Stimulated activated CD4-positive, alpha-beta T cell treated with anti-CD3 and anti-CD28 coated beads, Interleukin-1b, Interleukin-23, amount 100 ng/mL, for 1 hour (primary cell): Measurements from ENCODE around the gene PAQR3.
"Not testable (repeated sequence)": the region's sequence is repeated elsewhere in the genome, so short reads cannot be mapped to it uniquely, and the experiment has no call there.

ENCODE experiments used
- DNase-seq, 2 donors: peaks; one replicate each; pipeline ENCODE4 v3.0.0-alpha.2; 2020; ENCODE audit warnings: low read depth in 2 of 2

The PAQR3 gene

DNA sequence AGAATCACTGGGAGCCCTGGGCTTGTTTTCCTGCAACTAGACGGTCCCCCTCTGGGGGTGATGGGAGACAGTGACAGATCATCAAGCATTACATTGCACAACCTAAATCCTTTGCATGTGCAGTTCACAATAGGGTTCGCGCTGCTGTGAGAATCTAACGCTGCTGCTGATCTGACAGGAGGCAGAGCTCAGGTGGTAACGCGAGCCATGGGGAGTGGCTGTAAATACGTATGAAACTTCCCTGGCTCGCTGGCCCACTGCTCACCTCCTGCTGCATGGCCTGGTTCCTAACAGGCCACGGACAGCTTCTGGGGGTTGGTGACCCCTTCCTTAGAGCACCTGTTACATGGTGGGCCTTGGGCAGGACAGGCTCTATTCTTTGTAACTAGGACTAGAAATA lies 10.4 kb downstream of the PAQR3 start:
- no peak for DNase-seq

DNA sequence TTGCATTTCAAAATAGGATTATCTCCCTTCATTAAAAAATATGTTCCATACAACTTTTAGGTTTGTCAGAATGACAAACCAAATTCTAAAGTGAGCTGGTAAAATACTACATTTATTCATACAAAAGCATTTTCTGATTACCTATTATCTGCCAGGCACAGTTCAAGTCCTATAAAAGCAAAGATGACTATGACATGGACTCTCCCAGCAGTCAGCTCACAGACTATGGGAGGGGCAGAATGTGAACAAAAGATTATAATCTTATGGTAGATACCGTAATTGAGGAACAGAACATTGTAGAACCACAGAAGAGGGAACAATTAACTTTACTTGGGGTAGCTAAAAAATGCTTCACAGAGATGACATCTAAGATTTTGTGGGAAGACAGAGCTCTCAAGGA lies 12.4 kb downstream of the PAQR3 start:
- no peak for DNase-seq

DNA sequence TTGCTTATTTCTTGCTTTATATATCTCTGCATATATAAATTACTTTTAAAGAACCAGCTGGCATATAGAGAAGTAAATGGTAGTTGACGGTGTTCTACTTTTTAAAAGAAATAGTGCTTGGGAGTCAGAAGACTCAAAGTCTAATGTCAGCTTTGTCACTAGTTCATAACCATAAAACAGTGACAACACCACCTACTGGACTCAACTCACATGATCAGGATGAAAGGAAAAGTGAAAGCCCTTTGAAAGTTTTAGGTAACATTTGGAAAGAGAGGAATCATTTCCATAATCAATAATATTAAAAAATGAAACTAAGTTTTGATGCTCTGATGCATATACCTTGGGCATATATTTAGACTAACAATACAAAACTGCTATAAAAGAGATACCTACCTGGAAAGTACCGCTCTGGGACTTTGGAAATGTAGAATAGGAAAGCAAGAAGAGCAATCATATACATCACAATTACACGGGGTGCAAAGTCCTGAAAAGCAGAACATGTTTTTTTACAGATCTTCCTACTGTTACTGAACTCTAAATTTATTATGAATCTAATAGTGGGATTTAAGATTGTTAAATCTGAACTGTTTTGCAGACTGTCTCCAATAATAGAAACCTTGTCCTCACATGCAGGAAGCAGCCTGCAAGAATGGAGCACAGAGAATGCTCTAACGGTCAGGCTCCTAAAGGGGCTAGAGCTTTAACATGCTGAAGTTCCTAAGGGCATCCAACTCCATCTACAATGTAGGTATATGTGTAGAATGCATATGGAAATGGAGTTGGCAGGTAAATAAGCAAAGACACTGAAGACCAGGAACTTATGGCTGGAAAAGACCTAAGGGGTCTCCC lies 15.6 kb downstream of the PAQR3 start:
- DNase-seq = no peak

DNA sequence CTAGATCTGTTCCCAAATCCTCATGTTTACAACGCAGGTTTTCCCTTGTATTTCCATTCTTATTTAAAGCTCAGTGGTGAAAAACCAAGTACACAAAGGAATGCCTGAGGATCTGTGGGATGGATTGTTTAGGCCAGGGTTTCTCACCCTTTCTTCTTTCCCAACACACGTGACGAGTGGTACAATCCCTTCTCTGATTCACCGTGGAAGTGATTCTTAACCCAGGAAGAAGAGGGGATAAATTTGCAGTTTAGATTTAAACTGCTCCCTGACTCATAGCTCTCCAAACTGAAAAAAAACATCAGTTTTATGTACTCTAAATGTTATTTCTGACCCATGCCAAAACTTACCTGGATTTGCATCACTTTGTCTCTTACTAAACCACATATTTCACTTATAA lies 17.0 kb downstream of the PAQR3 start:
- no peak for DNase-seq

DNA sequence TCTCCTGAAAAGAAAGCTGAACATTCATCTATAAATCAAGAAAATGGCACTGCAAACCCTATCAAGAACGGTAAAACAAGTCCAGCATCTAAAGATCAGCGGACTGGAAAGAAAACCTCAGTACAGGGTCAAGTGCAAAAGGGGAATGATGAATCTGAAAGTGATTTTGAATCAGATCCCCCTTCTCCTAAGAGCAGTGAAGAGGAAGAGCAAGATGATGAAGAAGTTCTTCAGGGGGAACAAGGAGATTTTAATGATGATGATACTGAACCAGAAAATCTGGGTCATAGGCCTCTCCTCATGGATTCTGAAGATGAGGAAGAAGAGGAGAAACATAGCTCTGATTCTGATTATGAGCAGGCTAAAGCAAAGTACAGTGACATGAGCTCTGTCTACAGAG lies 28.6 kb downstream of the PAQR3 start:
- no peak for DNase-seq

DNA sequence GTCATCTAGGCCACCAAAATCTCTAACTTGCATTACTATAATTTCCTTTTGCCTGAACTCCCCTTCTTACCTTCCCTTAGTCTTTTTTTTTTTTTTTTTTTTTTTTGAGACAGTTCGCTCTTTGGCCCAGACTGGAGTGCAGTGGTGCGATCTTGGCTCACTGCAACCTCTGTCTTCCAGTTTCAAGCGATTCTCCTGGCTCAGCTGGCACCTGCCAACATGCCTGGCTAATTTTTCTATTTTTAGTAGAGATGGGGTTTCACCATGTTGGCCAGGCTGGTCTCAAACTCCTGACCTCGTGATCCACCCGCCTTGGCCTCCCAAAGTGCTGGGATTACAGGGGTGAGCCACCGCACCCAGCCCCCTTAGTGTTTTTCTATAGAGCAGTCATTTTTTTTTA lies 30.3 kb downstream of the PAQR3 start:
- not testable (repeated sequence) for DNase-seq

DNA sequence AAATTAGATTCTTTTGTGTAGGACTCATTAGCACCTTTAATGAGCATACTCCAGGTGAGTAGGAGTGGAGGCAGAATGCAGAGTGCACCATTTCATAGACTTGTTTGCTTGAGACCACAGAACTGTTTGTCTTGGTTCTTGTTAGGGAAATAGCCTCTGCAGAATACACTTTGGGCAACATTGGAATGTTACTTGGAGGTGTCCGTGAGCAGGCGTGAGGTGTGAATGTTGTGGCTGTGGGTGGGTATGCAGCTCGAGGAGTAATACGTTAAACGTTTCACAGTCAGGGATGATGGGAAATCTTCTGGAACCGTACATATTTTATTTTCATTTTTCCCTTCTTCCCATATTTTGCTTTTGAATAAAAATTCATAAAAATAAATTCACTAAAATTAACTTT lies 31.6 kb downstream of the PAQR3 start:
- no peak for DNase-seq

DNA sequence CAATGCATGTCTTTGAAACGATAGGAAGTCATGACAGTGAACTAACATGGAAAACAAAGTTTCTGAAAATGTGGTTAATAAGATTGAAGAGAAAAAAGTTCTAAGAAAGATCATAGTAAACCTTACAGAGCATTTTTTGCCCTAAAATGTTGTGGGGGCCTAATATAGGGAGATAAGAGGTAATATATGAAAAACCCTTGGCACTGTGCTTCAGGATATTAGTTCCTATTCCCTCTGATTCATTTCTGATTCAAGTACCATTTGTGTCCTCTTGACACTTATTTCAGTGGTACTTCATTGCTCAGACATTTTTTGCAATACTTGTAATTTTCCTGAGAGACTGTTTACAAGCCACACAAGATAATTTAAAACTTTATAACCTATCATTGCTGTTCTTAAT lies 35.1 kb downstream of the PAQR3 start:
- DNase-seq = no peak

DNA sequence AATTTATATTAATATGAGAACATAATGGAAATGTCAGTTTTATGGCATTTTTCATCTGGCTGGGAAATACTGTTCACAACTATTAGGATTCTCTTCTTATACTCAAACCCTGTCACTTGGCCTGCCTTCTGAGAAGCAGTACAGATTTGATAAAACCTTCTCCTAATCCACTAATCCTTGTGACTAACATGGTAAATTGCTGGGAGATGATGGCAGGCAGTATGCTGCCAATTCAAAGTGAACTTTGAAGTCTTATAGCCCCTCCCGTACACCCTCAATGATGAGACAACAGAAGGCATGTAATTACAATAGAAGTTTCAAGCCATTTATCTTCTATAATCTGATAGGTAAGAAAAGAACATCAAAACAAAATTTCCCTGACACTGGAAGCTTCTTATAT lies 36.9 kb downstream of the PAQR3 start:
- DNase-seq = no peak

DNA sequence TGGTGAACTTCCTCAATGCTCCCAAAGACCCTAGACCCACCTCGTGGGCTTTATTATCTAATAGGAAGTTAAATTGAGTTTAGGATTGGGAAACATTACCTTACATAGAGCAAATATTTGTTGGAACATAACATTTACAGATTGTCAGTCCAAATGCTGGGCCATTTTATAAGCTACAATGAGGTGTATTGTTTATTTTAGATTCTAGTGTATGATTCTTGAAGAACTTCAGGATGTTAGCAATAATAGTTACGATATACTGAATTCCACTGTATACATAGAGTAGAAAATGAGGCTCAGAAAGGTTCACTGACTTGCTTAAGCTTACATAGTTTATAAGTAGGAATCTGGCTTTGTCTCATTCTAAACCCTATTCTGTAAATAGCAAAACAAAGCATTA lies 37.4 kb downstream of the PAQR3 start:
- no peak for DNase-seq

DNA sequence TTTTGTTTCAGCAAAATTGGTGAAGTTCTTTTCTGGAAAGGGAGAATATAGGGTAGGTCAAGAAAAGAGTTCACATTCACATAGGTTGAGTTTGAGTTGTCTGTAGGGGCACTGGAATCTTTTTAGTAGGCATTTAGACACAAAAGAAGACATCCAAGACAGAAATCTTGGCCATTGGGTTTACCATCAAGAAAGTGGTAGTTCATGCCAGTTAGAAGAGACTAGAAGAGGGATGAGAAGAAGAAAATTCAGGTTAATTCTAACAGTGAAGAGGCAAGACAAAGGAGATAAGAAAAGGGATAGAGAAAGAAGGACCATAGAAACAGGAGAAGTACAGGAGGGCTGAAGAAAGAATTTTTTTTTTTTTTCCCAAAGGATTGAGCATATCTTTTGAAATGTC lies 39.9 kb downstream of the PAQR3 start:
- no peak for DNase-seq

DNA sequence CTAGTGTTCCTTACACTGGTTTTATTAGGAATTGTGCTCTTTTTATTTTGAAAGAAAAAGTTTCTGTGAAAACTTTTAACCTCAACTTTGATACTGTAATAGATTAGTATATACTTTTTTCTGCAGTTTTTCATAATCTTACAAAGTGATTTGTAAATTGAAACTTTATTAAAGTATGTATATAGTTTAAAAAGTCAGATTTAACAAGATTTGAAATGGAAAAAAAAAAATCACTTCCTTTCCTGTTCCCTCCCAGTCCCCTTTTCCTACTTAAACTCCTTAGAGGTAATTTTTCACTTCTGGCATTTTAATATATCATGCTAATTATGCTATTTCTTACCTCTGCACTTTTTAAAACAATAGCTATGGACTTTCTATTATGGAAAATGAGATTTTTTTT lies 49.3 kb downstream of the PAQR3 start:
- no peak for DNase-seq

DNA sequence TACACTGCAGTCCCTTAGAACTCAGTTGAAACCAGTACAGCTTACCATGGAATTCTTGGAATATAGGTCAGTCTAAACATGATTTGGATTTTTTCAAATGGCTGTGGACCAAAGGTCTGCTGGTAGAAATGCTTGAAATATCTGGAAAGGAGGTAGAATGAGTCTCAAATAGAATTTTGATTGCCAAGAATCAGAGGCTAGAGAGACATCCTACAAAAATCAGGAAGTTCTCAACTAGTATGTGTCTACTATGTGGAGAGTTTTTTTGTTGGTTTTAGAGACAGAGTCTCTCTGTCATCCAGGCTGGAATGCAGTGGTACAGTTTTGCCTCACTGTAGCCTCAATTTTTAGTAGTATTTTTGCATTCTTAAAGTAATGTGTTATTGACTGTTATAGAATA lies 53.6 kb downstream of the PAQR3 start:
- no peak for DNase-seq

DNA sequence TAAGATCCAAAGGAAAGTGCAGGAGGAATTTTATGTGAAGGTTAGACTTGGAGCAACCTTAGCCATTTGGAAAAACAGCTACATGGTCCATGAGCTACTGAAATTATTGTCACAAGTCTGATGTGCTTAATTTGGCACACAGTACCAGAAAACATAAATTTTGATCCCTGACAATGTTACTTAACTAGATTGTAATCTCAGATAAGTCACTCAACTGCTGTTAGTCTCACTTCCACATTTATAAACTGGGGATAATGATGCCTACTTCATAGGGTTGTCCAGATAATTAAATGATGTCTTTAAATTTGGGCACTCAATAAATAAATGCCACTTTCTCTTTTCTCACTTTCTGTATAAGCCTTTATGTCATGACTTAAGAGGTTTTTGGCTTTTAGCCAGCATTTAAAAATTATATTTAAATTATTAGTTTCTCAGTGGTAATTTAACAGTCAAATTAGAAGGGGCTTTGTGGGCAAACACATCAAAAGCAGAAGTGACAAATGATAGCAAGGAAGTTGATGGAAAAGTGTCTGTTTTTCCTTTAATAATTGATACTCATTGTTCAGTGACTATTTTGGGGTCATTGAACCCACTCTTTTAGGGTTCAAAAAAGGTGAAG lies 58.3 kb downstream of the PAQR3 start:
- no peak for DNase-seq

DNA sequence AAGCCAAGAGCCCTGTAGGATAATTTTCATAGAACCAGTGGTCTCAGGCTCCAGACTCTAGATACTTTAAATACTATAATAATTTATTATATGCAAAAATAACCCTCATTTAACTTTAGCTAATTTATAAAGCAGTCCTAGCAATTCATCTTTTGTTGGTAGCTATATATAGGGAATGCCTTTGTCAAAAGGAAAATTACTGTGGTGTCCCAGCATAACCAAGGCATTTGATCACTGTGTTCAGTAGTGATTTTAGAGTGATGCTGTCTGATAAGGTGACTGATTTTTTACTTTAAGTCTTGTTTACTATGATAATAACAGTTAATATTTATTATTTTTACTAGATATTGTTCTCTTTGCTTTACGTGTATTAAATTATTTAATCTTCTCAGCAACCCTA lies 61.2 kb downstream of the PAQR3 start:
- no peak for DNase-seq

DNA sequence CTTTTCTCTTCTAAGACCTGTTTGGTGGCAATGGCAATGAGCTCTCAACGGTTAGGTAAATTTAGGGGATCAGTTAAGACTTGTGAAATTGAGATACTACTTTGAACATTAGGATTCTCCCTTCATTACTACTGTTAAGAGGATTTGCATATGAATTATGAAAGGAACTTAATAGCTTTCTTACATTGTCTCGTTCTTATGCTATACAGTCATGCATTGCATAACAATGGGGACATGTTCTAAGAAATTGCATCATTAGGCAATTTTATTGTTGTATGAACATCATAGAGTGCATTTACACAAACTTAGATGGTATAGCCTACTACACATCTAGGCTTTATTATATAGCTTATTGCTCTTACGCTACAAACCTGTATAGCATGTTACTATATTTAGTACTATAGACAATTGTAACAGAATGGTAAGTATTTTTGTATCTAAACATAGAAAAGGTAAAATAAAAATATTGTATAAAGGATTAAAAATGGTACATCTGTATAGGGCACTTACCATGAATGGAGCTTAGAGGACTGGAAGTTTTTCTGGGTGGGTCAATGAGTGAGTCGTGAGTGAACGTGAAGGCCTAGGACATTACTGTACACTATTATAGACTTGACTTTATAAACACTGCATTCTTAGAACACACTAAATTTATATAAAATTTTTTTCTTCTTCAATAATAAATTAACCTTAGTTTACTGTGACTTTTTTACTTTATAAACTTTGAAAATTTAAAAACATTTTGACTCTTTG lies 62.5 kb downstream of the PAQR3 start:
- no peak for DNase-seq

DNA sequence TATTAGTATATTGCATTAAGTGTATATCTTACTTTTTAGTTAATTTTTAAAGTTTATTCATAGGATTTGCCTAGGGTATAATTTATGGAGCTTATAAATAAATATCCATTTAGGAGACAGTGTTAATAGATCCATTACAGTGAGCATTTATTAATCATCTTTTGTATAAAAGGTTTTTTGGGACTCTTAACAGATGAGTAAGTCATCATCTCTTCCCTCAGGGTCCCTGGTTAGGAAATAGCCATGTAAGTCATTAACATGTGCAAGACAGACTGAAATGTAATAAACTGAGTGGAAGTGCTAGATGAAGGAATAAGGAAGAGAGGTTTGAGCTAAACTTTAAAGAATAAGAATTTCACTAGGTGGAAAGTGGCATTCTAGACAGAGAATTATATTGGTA lies 69.2 kb downstream of the PAQR3 start:
- no peak for DNase-seq

DNA sequence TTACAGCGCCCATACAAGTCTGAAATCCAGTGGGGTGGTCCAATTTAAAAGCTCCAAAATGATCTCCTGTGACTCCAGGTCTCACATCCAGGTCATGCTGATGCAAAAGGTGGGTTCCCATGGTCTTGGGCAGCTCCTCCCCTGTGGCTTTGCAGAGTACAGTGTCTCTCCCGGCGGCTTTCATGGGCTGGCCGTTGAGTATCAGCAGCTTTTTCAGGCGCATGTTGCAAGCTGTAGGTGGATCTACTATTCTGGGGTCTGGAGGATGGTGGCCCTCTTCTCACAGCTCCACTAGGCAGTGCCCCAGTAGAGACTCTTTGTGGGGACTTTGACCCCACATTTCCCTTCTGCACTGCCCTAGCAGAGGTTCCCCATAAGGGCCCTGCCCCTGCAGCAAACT lies 70.5 kb downstream of the PAQR3 start:
- not testable (repeated sequence) for DNase-seq

DNA sequence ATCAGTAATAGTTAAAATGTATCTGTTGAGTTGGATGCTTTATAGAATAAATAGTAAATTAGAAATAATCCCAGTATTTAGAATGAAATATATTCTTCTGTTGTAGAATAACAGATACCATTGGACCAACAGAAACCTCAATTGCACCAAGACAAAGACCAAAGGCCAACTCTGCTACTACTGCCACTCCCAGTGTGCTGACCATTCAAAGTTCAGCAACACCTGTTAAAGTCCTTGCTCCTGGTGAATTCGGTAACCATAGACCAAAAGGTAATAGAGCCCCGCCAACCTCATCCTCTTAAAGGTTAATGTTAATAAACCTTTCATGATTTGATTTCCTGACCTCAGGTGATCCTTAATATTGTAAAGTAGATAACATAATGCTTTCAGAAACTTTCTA lies 73.8 kb downstream of the PAQR3 start:
- DNase-seq = no peak

DNA sequence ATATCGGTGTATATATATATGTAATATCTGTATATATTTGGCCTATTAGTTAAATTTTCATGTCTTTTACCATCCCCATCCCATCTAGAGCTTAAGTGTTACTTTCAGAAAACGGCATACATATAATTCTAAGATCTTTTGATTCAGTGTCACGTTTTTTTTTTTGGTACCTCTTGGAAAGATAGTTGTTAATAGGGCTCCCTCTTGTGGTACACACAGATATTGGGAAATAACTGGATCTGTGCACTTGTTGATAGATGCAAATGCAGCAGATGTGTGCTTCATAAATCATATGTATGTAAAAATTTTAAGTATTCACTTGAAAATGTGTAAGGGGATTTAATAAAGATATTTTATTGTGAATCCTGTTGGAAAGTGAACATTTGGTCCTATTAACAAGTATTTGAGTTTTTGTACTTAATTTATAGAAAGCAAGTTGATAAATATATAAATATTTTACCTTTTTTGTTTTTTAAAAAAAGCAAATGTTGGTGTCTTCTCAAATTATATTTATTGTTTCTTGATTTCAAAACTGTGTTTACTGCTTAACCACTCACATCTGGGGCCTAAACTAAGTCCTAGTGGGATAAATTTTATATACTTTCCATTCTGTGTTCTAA lies 74.7 kb downstream of the PAQR3 start:
- DNase-seq = no peak

DNA sequence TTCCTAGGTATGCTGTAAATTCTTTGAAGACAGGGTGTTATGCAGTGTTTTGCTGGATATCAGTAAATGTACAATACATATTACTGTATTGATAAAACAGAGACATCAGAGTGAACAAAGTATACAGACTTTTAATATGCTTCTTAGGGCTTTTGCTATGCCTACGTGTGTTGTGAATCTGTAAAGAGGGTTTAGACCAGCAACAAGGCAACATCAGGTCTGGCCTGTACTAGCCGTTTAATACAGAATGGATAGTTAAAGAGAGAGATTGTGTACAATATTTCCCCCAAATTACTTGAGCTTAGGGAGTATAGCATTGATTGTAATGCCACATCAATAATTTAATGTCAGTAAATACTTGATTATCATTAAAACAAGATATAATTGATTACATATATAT lies 75.2 kb downstream of the PAQR3 start:
- DNase-seq = no peak

DNA sequence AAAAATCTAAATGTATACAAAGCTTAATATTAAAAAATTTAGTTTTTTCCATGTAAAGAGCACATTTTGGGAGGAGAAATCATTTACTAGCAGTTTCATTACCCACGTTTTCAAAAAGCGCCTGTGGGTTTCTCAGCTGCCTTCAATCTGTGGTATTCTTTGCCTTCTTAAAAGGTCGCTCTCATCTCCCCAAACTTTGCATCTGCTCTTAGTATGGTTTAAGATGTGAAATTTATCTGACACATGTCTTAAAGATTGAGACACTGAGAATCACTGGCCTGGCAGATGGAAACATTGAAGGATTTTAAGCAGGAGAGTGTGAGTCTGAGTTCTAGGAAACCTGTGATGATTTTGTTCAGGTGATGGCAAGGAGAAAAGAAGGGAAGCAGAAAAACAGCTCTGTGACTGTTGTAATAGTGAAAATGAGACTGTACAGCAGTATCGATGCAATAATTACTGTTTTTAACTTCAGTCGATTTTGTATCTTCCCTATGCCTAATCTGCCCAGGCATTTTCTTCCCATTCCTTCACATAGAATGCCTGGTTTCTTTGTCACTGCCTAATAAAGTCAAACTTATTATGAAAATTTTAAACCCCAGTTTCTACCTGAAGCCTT lies 75.9 kb downstream of the PAQR3 start:
- no peak for DNase-seq
